Dedifferentiated amniotic fluid mesenchymal stem cell (primary cell): ENCODE data around the gene VWF.

Experiments
- DNase-seq: peaks from one replicate; pipeline ENCODE4 v3.0.0-alpha.2; 2016; ENCODE audit errors: extremely low spot score

VWF gene

GRCh38 chr12:5984873-5985272 lies 139.6 kb downstream of the VWF start:
- no peak for DNase-seq

GRCh38 chr12:5982106-5982505 lies 142.4 kb downstream of the VWF start:
- no peak for DNase-seq

GRCh38 chr12:5977556-5977955 lies 146.9 kb downstream of the VWF start:
- DNase-seq: no peak

- no peak for DNase-seq
Measured at GRCh38 chr12:5976711-5977110, 147.8 kb downstream of the VWF start.

- DNase-seq: no peak
Measured at GRCh38 chr12:5976196-5976595, 148.3 kb downstream of the VWF start.

- no peak for DNase-seq
Measured at GRCh38 chr12:5973461-5974115, 150.9 kb downstream of the VWF start.

GRCh38 chr12:5972387-5972786 lies 152.1 kb downstream of the VWF start:
- no peak for DNase-seq

- no peak for DNase-seq
Measured at GRCh38 chr12:5971194-5971850, 153.1 kb downstream of the VWF start.

GRCh38 chr12:5969974-5970690 lies 154.3 kb downstream of the VWF start:
- DNase-seq: no peak

GRCh38 chr12:5969156-5969973 lies 155.1 kb downstream of the VWF start:
- no peak for DNase-seq

- DNase-seq: no peak
Measured at GRCh38 chr12:5967645-5968415, 156.6 kb downstream of the VWF start.

GRCh38 chr12:5966486-5967095 lies 157.9 kb downstream of the VWF start:
- DNase-seq: no peak

GRCh38 chr12:5965950-5966383 lies 158.5 kb downstream of the VWF start:
- DNase-seq: peak; percentile 35

- DNase-seq: no peak
Measured at GRCh38 chr12:5964913-5965900, 159.3 kb downstream of the VWF start.

- no peak for DNase-seq
Measured at GRCh38 chr12:5963515-5963914, 161.0 kb downstream of the VWF start.

- no peak for DNase-seq
Measured at GRCh38 chr12:5960783-5961182, 163.7 kb downstream of the VWF start.

GRCh38 chr12:5956987-5957386 lies 167.5 kb downstream of the VWF start:
- no peak for DNase-seq

- no peak for DNase-seq
Measured at GRCh38 chr12:5954661-5955060, 169.8 kb downstream of the VWF start.

GRCh38 chr12:5953835-5954586 lies 170.5 kb downstream of the VWF start:
- DNase-seq: no peak
